GM06990 (cell line): ENCODE results near the gene KL.

ENCODE experiments used
- DNase-seq: peaks from one replicate; pipeline ENCODE4 v3.0.0-alpha.2; 2011; ENCODE audit not compliant: insufficient read length; ENCODE audit errors: extremely low read depth
- H3K27me3 ChIP-seq: replicated peaks from 2 replicates; pipeline ENCODE4 v1.6.0; 2011; ENCODE audit warnings: low read length; ENCODE audit not compliant: control insufficient read depth, insufficient read depth
- H3K36me3 ChIP-seq: 2 replicates; pipeline ENCODE4 v1.5.1; 2011; ENCODE audit warnings: low read length; ENCODE audit not compliant: control insufficient read depth, insufficient read depth
- H3K4me3 ChIP-seq: replicated peaks from 2 replicates; pipeline ENCODE4 v1.5.1; 2011; ENCODE audit warnings: low read depth, mild to moderate bottlenecking, control low read depth, low read length
- TF ChIP-seq, protein P1 (sequence below): IDR thresholded peaks from 2 replicates; pipeline ENCODE4 v1.5.1; 2011; ENCODE audit warnings: low read length, control low read depth, mild to moderate bottlenecking, inconsistent platforms; ENCODE audit not compliant: insufficient read depth, poor library complexity, severe bottlenecking

Gene KL

DNA sequence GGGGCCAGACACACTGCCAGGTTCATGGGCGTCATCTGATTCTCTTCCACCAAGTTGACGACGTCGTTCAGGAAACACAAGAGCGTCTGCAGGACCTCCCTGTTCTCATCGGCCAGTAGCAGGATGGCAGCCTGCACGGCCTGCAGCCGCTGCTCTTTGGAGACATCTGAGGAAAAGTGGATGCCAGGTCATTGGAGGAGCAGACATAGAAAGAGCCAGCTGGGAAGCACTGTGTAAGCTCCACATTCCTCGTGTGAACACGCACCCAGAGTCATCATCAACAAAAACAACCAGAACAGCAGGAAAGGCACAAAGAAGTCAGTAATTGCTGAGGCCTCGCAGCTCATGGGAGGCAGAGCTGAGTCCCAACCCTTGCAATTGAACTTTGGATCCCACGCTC, 96.5 kb downstream of the KL start:
- H3K36me3 ChIP-seq, result peaks cover 2% of the 10 kb centered on the region
- DNase-seq, result no peak
- no peaks in the 10 kb centered on the region for H3K27me3 ChIP-seq
- TF ChIP-seq, protein P1, sequence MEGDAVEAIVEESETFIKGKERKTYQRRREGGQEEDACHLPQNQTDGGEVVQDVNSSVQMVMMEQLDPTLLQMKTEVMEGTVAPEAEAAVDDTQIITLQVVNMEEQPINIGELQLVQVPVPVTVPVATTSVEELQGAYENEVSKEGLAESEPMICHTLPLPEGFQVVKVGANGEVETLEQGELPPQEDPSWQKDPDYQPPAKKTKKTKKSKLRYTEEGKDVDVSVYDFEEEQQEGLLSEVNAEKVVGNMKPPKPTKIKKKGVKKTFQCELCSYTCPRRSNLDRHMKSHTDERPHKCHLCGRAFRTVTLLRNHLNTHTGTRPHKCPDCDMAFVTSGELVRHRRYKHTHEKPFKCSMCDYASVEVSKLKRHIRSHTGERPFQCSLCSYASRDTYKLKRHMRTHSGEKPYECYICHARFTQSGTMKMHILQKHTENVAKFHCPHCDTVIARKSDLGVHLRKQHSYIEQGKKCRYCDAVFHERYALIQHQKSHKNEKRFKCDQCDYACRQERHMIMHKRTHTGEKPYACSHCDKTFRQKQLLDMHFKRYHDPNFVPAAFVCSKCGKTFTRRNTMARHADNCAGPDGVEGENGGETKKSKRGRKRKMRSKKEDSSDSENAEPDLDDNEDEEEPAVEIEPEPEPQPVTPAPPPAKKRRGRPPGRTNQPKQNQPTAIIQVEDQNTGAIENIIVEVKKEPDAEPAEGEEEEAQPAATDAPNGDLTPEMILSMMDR, result no peak
- H3K4me3 ChIP-seq, result no peak overlapping the region

DNA sequence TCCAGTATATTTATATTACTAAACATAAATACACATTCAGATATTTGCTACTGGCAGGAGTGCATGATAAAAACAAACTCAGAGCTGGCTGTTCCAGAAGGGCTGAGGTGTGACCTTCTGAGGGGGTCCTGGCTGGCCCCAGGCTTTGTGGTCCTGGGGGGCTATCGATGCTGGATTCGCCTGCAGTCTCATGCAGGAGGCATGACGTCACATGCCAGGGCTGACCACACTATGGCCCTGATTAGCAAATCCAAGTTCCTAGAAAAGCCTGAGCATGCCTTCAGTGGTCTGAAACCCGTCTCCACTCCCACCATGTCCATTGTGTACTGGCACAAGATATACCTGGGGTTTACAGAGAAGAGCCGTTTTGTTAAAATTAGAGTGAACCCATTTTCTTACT, 97.9 kb downstream of the KL start:
- H3K4me3 ChIP-seq, result no peak overlapping the region
- no peaks in the 10 kb centered on the region for H3K27me3 ChIP-seq
- DNase-seq, result no peak
- TF ChIP-seq, protein P1, result no peak
- H3K36me3 ChIP-seq, result peaks cover 2% of the 10 kb centered on the region

DNA sequence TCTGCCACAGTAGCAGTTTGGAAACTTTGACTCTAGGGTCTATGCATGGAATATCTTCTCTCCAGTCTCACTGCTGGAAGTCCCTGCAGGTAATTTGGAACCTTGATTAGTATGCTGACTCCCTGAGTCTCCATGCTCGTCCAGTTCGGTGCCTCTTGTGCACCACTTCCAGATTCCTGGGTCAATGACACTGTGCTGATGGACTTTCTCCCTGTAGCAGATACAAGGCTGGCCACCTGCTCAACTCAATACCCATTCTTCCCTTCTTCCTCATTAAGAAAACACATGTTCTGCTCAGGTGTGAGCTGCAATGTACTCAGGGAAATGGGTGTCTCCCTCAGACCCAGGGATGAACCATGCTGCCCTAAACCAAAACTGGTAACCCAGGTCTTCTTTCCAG, 99.1 kb downstream of the KL start:
- Histone ChIP-seq H3K4me3 (no peak overlapping the region), H3K27me3 (no peaks in the 10 kb centered on the region), H3K36me3 (peaks cover 2% of the 10 kb centered on the region)
- TF ChIP-seq, protein P1, result no peak
- no peak for DNase-seq
